ENCODE results near the gene HOXA3. TPM values are rescaled to one million over a fixed set of nuclear protein-coding genes. Genes with fewer than 3 reads are reported as not detected.
A peak's percentile ranks its signal among the peaks of the same experiment; 100 is the strongest.

HOXA3 gene
- total RNA-seq, 1 donor from 2014 or later = 0.96 TPM

- no peak for DNase-seq (ENCODE audit: low spot score)
These were observed 6.4 kb downstream of the HOXA3 start for GRCh38 chr7:27145914-27146412.

DNA sequence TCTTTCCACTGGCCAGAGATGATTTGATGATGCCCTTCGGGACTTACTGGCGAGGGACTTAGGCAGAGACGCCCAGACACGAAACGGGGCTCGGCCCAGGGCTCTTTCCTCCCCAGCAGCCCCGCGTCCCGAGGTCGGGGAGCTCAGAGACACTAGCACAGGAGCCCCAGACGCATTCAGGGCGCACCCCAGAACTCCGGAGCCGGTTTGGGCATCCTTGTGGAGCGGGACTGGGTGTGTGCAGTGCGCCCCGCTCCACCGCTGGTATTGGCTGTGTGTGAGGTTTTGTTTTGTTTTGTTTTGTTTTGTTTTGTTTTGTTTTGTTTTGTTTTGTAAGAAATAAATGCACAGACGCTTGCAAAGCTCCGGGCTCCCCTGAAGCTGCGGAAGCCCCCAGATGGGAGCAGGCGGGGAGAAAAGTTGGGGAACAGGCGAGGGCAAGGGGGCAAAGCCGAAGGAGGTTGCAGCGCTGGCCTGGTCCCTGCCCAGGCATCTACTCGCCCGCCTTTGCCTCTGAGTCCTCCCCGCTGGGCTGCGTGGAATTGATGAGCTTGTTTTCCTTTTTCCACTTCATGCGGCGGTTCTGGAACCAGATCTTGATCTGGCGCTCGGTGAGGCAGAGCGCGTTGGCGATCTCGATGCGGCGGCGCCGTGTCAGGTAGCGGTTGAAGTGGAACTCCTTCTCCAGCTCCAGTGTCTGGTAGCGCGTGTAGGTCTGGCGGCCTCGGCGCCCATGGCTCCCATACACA is 7.0 kb downstream of the HOXA3 start:
- no peak for DNase-seq (ENCODE audit: low spot score)

DNA sequence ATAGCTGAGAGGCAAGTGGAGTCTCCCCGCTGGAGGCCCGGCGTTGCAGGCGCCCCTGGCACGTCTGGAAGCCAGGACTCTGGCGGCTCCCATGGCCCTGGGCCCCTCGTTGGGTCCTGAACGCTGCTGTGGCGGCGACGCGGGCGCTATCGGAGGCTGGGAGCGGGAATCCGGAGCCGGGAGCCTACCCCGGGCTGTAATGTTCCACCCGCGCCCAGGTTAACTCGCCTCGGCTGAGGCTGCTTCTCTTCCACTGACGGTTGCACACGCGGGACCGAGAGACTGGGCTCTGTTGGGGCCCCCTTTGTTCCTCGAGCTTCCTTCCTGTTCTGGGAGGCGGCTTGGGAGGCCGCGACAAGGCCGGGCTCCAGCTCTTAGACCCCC is 7.6 kb downstream of the HOXA3 start:
- DNase-seq (ENCODE audit: low spot score) = no peak

DNA sequence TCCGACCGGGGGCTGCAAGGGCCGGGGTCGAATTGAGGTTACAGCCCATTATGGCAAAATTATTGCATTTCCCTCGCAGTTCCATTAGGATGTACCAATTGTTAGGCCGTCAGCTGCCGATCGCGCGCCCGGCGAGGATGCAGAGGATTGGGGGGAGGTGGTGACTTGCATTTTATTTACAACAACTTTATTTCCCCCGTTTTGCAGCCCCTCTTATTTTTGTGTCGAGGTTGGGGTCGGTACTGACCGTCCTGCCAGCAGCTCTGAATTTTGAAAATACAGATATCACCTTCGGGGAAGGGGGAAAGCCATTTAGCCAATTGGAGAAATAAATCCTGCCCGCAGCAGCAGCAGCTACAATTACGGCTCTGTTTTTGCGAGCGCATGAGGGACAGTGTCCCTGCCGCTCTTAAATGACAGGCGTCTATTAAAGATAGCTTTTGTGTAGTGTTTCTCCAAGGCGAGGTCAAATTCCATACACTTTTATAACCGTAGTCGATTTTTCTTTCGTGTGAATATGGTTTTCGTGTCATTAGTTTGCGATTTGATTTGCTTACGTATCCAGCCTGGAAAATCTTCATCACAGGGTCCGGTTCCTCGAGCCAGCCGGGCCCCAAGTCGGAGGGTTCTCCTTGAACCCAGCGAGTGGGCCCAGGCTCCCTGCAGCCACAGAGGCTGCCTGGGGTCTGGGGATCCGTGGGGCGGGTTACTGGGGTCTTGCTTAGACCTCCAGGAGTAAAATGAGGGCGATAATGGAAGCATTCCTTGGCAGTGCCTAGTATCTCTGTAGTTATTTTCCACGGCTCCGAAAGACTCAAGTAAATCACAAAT is 8.2 kb downstream of the HOXA3 start:
- DNase-seq (ENCODE audit: low spot score) = no peak

DNA sequence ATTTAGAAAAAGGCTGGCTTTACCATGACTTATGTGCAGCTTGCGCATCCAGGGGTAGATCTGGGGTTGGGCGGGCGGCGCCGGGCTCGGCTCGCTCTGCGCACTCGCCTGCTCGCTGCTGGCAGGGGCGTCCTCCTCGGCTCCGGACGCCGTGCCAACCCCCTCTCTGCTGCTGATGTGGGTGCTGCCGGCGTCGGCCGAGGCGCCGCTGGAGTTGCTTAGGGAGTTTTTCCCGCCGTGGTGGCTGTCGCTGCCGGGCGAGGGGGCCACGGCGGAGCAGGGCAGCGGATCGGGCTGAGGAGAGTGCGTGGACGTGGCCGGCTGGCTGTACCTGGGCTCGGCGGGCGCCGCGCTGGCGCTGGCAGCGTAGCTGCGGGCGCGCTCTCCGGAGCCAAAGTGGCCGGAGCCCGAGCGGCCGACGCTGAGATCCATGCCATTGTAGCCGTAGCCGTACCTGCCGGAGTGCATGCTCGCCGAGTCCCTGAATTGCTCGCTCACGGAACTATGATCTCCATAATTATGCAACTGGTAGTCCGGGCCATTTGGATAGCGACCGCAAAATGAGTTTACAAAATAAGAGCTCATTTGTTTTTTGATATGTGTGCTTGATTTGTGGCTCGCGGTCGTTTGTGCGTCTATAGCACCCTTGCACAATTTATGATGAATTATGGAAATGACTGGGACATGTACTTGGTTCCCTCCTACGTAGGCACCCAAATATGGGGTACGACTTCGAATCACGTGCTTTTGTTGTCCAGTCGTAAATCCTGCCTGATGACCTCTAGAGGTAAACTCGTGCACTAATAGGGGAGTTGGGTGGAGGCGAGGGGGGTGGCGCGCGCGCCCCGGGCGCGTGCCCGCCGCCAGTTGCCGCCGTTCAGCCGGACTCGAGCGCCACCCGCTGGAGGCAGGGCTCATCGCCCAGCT is 9.1 kb downstream of the HOXA3 start, which contains the start of gene HOXA5:
TSS of gene HOXA5 (minus strand) at position 659 of the 927 bp plus-strand sequence. CDS start at position 585, 74 bp downstream.
- peak; percentile 37 for DNase-seq (ENCODE audit: low spot score)

- DNase-seq (ENCODE audit: low spot score) = no peak
These were observed 9.8 kb downstream of the HOXA3 start for GRCh38 chr7:27142580-27143022.

GRCh38 chr7:27141923-27142579 is 10.3 kb downstream of the HOXA3 start:
- no peak for DNase-seq (ENCODE audit: low spot score)

DNA sequence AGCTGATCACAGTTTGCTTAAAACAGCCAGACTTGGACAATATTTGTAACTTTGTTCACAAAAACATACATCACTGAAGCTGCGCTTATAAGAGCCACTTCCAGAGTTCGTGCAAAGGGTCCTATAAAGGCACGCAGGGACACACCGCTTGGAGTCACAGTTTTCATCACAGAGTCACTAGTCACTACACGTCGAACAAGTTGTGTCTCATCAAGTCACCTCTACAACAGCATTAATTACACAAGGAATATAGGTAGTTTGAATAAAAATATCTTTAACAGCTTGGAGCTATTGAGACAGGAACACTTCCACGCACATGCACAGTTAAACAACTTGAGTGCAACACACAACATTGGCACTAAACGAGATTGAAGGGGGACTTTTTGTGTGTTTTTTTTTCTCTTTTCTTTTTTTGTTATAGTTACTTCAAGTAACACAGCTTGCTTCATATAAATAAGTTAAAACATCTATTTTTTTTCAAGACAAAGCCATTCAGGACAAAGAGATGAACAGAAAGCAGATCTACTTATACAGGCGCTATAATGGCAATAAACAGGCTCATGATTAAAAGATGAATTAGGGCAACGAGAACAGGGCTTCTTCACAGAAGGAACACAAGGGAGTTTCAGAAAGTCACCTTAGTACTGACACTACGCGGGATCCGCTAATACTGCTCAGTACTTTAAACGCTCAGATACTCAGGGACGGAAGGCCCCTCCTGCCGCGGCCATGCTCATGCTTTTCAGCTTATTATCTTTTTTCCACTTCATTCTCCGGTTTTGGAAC is 11.1 kb downstream of the HOXA3 start:
- no peak for DNase-seq (ENCODE audit: low spot score)

- DNase-seq (ENCODE audit: low spot score) = no peak
These were observed 12.1 kb downstream of the HOXA3 start for GRCh38 chr7:27140126-27140857.

- DNase-seq (ENCODE audit: low spot score) = no peak
These were observed 12.9 kb downstream of the HOXA3 start for GRCh38 chr7:27139334-27140125.

DNA sequence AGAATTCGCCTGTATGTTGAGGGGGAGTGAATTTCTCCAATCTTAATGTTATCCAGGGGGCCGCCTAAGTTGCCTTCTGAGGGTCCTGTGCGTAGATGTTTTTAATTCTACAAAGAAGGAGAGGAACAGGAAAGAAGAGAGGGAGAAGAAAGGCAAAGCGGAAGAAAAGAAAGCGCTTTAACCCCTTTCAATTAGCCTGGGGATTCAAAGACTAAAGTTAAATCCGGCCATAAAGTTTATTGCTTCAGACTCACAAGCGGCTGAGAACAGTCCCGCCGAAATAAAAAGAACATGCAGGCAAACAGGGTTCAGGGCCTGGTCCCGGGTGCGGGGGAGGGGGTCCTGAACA is 13.4 kb downstream of the HOXA3 start:
- DNase-seq (ENCODE audit: low spot score) = no peak

- DNase-seq (ENCODE audit: low spot score) = no peak
These were observed 13.9 kb downstream of the HOXA3 start for GRCh38 chr7:27138472-27138871.

- DNase-seq (ENCODE audit: low spot score) = no peak
These were observed 14.6 kb downstream of the HOXA3 start for GRCh38 chr7:27137640-27138315.

DNA sequence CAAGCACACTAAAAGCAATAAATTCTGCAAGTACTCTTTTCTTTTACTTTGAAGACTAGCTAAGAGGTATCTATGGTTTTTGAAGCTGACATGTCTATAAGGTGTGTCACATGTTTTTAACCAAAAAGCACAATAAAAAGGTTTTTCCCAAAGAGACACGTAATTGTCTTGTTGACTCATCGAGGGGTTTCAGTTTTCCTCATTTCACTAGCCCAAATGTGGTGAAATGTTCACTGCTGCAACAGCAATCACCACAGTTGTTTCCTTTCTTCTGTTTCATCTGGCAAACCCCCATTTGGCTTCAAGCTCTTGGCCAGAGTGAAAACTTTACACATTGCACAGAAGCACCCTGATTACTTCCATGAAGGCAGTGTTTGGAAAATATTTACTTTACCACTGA is 18.0 kb downstream of the HOXA3 start:
- DNase-seq (ENCODE audit: low spot score) = no peak

DNA sequence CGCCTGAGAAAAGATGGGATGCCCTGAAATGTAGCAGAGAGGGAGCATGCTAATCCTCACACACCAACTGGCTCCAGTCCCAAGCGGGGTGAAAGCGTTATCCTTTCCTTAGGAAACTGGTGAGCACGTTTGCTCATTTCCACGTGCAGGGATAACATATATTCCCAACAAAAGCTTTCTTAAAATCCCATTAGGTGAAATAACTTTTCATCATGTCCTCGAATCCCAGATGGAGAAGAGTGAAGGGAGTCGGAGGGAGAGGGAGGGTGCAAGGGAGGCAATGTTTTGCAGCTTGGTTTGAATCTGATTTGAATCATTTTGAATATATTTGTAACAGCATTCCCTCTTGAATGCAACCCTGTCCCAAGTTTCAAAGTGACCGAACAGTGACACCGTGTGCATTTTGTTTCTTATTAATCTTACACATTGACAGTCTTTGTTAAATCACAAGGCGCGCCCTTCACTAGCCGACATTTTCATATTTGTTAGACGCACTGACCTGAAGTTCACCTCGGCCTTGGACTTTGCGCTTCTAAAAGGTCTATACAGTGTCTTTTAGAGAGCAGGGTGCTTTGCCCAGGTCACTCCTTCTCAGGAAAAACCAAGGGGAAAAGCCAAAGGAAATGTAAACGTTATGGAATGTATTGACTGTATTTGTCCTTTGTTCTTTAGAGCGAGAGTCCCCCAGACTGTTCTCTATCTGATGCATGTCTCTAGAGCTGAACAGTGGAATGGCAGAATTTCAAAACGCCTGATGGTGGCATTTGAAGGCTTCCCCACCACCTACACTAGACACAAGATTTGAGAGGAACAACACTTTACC is 18.8 kb downstream of the HOXA3 start:
- DNase-seq (ENCODE audit: low spot score) = no peak

DNA sequence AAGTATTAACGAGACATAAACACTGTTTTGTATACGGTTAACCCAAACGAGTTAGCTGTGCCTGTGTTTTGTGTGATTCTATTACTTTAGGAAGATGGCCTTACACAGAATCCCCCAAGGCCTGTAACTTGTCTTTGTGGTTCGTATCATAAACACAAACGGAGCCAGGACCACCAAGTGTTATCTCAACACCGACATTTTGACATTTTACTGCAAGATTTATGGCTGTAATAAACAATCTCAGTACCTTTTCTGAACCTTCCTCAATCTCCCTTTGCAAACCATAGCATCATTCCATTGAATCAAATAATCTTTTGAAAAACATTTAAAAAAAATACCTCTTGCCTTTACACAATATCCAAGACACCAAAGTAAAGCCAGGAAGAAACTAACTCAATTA is 19.4 kb downstream of the HOXA3 start:
- no peak for DNase-seq (ENCODE audit: low spot score)

DNA sequence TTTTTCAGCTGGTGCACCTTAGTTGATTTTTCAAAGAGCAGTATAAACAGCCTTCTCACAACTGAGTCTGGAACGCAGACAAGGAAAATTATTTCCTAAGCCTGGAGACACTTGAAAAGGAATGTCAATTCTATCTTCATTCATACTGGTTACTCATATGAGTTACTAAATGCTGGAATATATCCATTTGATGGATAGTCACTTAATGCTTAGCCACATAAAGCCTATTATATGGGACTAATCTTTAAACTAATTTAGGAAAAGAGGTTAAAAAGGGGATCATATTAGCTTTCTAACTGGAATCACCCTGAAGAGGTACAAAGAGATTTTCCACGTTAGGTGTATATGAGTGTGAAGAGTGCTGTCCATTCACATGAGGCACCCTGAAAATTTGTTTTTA is 20.2 kb downstream of the HOXA3 start:
- no peak for DNase-seq (ENCODE audit: low spot score)

Measured in umbilical cord (tissue), 2 donors.